RPMI8226 (cell line): Measurements from ENCODE around the gene STOML3.
A peak's percentile ranks its signal among the peaks of the same experiment; 100 is the strongest.
"Not testable (repeated sequence)": the region's sequence is repeated elsewhere in the genome, so short reads cannot be mapped to it uniquely, and the experiment has no call there.

Source experiments
- DNase-seq: peaks from one replicate; pipeline ENCODE4 v3.0.0-alpha.2; 2015

STOML3 gene, protein sequence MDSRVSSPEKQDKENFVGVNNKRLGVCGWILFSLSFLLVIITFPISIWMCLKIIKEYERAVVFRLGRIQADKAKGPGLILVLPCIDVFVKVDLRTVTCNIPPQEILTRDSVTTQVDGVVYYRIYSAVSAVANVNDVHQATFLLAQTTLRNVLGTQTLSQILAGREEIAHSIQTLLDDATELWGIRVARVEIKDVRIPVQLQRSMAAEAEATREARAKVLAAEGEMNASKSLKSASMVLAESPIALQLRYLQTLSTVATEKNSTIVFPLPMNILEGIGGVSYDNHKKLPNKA

DNA sequence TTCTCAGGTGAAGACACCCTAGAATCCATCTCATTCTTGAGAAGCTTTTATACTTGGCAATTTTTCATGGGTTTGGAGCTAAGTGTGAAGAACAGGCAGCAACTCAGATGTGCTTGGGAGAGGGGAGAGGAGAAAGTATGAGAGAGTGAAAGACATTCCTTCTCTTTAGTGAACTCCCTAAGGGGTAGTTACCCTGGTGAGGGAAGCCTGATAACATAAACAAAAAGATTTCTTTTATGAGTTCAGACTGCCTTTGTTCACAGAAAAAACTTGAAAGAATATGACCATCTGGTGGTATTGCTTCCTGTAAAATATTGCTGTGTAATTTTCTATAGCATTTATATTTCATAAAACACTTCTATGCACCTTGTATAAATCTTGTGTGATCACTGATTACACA is at the start of gene STOML3:
STOML3 (minus strand) TSS at position 139 of the 400 bp plus-strand sequence; CDS start at position 29, 110 bp downstream.
- no peak for DNase-seq

DNA sequence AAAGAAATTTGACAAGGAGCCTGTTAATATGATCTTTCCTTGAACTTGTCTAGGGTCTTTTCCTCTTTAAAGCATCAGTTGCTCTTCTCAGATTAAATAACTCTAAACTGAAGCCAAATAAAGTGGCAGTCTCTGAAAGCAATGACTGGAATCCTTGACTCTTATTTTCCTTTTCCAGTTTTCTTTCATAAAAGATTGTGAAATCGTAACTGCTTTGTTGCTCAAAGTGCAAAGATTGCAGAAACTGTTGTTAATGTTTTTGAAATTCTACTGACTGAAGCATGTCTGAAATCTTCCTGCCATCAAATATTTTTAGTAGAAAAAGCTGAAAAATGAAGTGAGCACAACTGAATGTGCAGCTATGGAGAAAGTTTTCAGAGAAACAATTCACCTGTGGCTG is 49.6 kb upstream of the STOML3 start:
- no peak for DNase-seq

DNA sequence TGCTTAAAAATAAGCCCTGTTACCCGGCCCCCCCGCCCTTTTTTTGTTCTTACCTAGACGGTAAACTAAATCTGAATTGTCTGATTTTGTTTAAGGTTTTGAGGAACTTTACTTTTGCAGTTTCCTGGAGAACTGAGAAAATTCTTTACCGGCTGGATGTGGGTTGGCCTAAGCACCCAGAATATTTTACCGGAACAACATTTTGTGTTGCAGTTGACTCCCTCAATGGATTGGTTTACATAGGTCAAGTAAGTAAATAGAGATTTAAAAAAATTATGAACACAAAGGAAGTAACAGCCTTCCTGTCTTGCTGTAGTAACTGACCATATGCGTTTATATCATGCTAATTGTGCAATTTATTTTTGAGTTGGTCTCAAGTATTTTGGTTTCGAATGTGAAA is 48.4 kb upstream of the STOML3 start:
- no peak for DNase-seq

DNA sequence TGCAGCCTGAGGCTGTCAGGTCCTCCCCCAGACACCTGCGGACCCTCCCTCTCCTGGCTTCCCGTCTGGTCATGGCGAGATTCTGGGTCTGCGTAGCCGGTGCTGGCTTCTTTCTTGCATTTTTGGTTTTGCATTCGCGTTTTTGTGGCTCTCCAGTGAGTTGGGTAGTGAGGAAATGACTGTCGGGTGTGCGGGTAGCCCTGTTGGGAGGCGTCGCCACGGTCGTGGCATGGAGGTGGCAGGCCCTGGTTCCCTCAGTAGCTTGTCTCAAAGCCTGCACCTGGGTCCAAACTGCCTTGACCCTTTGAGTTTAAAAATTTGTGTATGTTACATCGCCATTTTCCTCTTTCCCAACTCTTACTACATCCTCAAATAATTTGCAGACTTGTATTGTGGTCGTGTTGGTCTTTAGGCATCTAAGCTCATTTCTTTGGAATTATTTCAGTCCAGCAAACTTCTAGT is 48.0 kb upstream of the STOML3 start:
- DNase-seq: peak; percentile 52

DNA sequence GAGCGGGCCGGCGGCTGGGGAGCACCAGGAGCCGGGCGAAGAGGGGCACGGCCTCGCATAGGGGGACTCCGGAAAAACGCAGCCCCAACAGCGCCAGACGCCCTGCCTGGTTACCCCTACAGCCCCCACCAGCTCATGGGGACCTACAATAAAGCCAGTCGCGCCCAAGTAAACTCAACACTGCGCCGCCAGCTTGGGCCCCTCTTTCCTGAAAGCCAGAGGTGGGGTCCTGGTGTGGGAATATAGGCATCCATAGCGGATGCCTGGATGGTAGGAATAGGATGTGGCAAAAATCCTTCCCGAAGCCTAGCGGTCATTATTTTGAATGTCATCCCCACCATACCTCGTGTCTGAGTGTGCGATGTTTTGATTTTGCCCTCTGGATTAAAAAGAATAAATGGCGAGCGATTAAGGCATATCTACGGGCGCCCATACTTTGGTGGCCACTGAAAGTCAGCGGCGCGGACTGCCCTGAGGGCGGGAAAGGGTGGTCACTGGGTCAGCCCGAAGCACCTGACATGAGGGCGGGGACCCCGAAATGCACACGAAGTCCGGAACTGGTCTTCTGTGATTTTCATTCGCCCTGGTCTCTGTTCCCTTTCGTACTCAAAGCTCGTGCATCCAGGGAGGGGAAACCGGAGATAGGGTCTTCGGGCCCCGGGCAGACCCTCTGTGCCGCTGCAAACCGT is 47.4 kb upstream of the STOML3 start, which contains the start of the genes NHLRC3 and PROSER1:
NHLRC3 (plus strand) TSS at position 577 of the 689 bp plus-strand sequence. CDS start 184 bp downstream, outside the sequence.
PROSER1 (minus strand) TSS at position 210 of the 689 bp plus-strand sequence. CDS start 847 bp downstream, outside the sequence.
- peak; percentile 88 for DNase-seq

DNA sequence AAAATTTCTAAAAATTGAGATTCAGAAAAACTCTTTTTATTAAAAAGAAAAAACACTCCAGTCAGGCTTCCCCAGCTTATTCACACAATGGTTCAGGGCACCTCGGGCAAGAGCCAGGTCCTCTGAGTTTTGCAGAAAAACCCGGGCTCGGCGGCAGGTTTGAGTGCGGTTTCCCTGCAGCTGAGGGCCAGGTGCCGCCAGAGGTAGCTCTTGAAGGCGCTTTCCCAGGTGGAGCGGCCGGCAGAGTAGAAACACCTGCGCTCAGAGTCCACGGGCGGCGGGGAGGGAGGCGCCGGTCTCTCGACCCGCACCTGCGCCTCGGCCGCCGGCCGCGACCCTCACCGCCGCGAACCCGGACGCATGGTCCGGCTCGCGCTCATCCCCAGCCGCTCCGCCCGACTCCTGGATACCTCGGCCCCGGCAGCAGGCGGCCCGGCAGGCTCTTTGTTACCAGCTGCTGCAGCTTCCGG is 46.8 kb upstream of the STOML3 start:
- peak; percentile 69 for DNase-seq

DNA sequence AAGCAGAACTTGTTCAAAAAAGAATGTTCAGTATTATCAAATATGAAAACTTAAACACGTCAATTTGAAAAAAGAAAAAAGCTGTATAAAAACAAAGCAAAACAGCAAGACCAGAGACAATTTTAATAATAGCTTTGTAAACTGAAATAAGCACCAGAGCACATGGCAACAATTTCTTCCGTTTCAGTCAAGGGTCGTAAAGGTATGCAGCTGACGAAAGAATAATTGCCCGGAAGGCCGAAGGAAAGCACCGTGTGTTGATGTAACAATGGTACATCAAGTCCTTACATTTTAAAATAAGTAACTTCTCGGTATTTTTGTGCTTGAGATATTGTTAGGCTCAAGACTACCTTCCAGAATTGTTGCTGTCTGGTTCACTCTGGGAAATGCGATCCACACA is 45.6 kb upstream of the STOML3 start:
- DNase-seq: peak; percentile 39

DNA sequence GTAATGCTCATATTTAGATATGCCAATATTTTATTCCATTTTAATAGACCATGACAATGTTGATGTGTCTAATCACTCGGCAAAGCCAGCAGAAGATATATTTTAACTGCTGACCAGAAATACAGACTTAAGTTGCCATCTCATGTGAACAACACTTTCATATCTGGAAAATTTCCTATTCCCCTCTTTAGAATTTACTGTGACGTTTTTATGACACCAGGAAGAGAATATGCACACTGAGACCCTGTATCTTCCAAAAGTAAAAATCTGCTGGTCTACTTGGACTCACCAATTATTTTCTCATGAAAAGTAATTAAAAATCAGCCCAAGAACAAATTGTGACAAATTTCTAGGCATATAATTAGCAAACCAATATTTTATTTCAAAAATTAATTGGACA is 45.2 kb upstream of the STOML3 start:
- DNase-seq: no peak

DNA sequence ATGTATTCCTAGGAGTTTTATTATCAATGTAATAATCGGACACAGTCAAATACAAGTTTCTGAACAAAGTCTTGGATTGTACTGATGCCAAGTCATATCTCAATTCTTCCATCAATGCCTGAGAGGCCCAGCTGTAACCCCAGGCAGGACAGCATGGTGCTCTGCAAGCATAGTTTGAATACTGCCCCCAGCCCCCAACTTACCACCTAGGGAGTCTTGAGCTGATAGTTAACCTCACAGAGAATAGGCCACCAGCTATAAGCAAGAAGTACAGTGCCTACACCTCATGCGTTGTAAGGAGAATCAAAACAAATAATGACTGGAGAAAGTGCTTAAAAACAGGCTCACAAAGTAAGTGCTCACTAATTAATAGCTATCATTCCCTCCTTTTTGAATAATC is 44.6 kb upstream of the STOML3 start:
- no peak for DNase-seq

DNA sequence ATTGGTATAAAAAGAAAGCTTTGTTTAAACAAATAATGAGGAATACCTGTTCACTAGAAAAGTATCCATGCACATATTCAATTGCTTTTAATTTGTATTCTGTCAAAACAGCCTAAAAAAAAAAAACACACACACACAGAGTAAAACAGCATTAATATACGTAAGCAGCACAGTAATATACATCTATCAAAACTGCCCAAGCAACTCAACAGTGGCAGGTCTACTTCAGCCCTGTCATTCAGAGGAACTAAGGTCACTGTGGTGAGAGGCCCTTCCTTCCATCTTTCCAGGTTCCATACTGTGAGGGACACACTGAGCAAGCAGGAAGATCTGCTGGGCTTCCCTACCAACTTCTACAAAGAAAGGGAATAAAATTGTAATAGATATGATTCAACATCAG is 43.5 kb upstream of the STOML3 start:
- no peak for DNase-seq

DNA sequence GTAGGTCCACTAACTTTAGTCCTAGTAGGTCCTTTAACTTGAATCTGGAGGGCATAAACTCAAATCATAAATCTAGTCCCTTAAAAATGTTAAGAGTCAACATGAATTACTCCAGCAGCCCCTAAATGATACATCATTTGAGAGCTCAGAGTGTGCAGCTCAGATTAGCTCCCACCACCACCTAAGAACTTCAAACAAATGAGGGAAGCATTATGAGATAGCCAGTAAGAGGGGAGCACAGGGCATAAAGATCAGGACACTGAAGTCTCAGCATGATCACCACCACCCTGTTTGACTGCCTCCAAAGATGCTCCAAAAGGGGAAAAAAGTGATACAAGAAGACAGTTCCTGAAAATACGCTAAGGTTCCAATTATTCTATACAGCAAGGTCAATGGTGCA is 41.5 kb upstream of the STOML3 start:
- no peak for DNase-seq

DNA sequence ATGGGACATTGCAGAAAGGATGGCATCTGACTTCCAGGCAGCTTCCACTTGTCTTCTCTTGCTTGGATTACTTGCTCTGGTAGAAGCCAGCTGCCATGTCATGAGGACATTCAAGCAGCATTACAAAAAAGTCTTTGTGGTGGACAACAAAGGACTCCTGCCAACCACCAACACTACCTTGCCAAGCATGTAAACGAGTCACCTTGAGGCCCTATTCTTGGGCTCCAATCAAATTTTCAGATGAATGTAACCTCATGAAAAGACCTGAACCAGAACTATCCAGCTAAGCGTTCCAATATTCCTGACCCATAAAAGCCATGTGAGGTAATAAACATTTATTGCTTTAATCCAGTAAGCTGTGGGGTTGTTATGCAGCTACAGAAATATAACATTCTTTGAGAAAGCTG is 34.8 kb upstream of the STOML3 start:
- DNase-seq: no peak

DNA sequence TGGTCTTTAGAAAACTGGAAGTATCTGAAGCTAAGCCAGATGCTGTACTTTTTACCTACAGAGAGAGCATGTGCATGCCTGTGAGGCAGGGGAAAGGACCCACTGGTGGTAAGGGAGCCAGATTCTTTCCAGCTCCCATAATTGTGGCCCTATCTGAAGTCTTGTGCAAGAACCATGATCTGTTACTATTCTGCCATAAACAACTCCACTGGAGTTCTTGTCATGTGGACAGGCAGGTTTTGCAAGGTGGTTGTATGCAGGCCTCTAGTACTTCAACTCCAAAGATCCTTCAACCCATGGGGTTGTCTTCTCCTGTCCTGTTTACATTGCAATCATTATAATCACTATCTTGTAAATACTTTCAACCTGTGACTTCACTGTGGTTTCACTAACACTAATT is 33.1 kb upstream of the STOML3 start:
- DNase-seq: no peak

DNA sequence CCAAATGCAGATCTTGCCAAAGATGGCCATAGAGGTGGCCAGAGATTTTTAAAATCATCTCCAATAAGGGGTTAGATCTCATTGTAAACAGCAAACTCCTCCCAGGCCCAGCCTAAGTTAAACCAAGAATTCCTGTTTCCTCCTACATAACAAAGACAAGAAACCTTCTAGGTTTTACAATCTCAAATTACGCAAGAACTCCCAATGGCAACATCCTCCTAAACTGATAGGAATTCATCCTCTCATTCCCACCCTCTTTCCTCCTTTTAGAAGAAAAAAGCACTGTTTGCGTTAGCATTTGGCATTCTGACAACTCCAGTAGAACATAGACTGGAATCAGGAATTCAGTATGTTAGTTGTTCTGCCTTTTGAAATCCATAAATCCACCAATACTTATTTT is 32.7 kb upstream of the STOML3 start:
- DNase-seq: no peak

DNA sequence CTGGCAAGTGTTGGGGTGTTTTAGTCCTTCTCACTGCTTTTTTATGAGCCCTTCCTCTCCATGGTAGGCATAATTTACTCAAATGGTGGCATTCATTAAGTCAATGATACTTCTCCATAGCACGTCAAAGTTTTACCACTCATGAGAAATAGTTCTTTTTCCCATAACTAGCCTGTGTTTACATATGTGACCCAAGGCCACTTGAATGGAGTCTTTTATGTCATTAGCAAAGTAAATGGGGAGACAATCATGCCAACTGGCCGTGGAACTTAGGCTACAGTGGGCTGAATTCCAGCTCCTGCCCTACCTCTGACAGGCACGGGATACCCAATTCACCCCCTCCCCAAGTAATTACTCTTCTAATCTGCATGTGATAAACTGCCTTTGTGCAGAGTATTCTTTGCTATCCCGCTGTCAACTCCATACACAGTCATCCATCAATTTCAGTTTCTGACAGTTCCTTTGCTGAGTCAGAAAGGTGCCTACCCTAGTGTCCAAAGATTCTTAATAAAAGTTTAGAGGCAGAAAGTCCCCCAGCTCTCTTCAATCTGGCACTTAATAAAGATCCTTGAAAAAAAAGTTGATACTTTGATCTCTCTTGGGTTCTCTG is 30.3 kb upstream of the STOML3 start:
- no peak for DNase-seq

DNA sequence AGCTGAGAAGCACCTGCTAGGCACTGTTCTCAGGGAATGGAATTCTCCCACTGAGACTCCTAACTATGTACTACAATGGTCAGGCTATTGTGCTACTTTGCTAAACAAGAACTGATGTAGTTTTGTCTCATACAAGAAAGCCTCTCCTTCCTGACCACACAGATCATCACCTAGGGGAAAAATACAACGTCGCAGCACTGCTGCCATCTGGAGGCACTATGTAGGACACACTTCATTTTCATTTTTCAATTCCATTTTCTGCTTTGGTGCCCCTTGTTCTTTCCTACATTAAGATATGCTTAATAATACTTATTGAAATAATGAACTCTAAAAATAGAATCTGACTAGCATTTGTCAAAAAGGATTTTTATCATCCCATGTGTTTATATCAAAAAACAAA is 26.2 kb upstream of the STOML3 start:
- DNase-seq: peak; percentile 29

DNA sequence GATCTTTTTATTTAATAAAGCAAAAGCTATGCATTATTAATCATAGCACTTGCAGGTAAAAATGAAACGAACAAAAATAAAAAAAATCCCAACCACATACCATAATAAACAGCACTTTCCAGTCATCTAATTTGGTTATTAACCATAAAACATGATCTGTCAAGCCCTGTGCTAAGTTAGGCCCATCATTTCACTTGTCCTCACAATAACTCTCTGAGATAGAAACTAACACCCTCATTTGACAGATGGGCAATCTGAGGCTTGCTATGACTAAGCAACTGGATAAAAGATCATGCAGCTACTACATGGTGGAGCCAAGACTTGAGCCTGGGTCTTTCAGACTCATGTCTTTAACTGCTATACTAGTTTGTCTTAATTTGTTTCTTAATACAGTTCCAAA is 25.5 kb upstream of the STOML3 start:
- DNase-seq: no peak

DNA sequence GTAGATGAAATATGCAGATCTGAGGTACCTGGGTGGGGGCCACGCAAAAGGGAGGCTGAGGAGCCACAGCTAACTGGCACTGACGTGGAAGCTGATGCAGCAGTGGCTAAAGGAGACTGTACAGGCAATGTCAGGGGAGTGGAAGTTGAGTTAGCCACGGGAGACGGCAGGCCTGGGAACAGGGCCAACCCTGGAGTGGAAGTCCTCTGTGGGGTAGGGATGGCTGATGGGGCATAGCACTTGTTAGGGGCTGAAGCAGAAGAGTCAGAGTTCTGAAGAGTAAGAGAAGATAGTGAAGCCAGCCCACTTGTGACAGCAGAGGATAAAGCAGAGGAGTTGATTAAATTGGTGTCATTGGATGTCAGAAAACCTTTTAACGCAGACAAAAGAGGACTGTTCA is 22.8 kb upstream of the STOML3 start:
- DNase-seq: no peak

DNA sequence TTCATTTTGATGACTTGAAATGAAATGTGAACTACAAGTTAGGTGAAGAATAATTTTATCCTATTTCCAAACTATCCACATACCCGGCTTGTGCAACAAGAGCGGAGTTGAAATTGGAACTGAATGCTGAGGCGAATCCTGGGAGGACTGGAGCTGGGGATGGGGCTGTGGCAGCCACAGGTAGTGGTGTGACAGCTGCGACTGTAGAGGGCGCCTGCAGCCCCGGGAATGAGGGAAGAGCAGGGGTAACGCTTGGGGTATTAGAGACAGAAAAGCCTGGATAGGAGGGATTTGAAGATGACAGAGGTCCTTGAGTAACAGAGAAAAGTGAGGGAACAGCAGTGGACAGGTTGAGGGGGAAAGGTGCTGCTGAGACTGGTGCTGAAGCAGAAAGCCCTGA is 22.0 kb upstream of the STOML3 start:
- no peak for DNase-seq

DNA sequence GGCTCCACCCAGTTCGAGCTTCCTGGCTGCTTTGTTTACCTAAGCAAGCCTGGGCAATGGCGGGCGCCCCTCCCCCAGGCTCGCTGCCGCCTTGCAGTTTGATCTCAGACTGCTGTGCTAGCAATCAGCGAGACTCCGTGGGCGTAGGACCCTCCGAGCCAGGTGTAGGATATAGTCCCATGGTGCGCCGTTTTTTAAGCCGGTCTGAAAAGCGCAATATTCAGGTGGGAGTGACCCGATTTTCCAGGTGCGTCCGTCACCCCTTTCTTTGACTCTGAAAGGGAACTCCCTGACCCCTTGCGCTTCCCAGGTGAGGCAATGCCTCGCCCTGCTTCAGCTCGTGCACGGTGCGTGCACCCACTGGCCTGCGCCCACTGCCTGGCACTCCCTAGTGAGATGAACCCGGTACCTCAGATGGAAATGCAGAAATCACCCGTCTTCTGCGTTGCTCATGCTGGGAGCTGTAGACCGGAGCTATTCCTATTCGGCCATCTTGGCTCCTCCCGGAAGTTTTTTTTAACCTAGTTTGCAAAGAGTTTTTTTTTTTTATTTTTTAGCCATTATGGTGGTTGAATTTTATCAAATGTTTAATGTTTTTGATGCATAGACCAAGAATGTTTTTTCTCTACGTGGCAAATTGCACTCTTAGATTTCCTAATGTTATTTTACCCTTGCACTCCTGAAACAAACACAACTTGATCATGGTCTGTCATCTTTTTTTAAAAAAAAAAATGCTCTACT is 15.9 kb upstream of the STOML3 start:
- not testable (repeated sequence) for DNase-seq

DNA sequence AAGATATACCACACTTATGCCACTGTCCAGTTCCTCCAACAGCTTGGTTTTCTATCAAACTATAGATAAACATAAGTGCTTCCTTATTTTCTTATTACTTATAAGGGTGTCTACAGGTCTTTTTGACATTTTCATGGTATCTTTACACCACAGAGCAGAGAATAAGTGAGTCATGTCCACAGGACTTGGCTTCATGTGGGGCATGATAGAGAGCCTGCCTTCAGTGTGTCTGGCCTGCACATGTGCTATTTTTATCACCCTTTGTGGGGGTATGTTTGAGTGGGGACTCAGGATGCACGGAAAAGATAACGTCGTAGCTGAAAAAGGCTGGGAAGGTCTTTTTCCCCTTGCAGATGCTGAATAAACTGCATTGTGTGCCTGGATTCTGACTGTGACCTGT is 8.1 kb upstream of the STOML3 start:
- DNase-seq: no peak

DNA sequence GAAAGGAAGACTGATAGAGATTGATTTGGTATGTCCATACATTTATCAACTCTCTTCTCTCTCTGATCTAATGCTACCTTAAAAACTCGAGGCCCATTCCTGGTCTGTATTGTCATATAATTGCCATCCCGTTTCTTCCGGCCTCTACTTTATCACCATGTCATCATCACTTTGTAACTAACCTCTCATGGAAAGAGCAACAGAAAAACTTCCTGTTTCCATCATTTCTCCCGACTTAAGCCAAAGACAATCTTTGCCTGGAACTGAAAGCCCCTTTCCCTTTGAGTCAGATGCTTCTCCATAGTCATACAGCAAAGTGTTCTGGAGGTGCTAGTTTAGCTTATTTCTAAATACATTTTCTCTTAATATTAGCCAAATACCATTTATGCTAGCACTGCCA is 2.8 kb upstream of the STOML3 start:
- no peak for DNase-seq

DNA sequence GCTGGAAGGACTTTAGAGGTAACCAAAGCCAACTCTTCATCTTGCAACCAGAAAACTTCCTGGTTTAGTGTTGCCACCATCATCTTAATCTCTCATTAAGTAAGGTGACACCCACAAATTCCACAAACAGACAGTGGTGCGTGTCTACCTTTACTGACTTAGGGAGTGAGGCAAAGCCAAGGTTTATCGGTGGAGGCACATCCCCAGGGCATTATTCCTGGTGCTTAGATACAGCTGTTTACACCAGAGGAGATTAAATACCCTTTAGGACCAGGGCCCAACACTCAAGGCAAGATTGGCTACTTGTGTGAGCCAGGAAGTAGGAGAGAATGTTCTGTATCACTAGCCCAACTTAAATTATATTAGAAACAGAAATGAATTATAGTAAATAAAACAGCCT is 9.5 kb downstream of the STOML3 start:
- no peak for DNase-seq
